HPDE6-E6E7 (cell line): ENCODE measurements around the gene CLDND1.

Experiments
- DNase-seq: peaks from one replicate; pipeline ENCODE4 v3.0.0; 2011; ENCODE audit warnings: missing footprints; ENCODE audit errors: extremely low spot score

The CLDND1 gene

GRCh38 chr3:98551754-98552153 lies 29.1 kb upstream of the CLDND1 start:
- DNase-seq, result no peak

- no peak for DNase-seq
Observed at GRCh38 chr3:98551236-98551635, 28.5 kb upstream of the CLDND1 start.

GRCh38 chr3:98550833-98551232 lies 28.1 kb upstream of the CLDND1 start:
- no peak for DNase-seq

- no peak for DNase-seq
Observed at GRCh38 chr3:98548544-98548943, 25.8 kb upstream of the CLDND1 start.

- no peak for DNase-seq
Observed at GRCh38 chr3:98545940-98546339, 23.2 kb upstream of the CLDND1 start.

GRCh38 chr3:98542623-98543022 lies 19.9 kb upstream of the CLDND1 start:
- no peak for DNase-seq

GRCh38 chr3:98541695-98542094 lies 19.0 kb upstream of the CLDND1 start:
- no peak for DNase-seq

- no peak for DNase-seq
Observed at GRCh38 chr3:98540346-98540745, 17.6 kb upstream of the CLDND1 start.

GRCh38 chr3:98536456-98537017 lies 13.8 kb upstream of the CLDND1 start:
- no peak for DNase-seq

GRCh38 chr3:98534734-98535133 lies 12.0 kb upstream of the CLDND1 start:
- no peak for DNase-seq

GRCh38 chr3:98534168-98534567 lies 11.5 kb upstream of the CLDND1 start:
- DNase-seq, result no peak

- no peak for DNase-seq
Observed at GRCh38 chr3:98532709-98533571, 10.2 kb upstream of the CLDND1 start.

- DNase-seq, result no peak
Observed at GRCh38 chr3:98532275-98532637, 9.6 kb upstream of the CLDND1 start.

- no peak for DNase-seq
Observed at GRCh38 chr3:98531622-98532274, 9.0 kb upstream of the CLDND1 start, which contains the start of gene GPR15. Gene GPR15 (plus strand): TSS chr3:98531978. CDS start chr3:98532034, 56 bp downstream.

GRCh38 chr3:98530676-98531075 lies 8.0 kb upstream of the CLDND1 start:
- no peak for DNase-seq

- no peak for DNase-seq
Observed at GRCh38 chr3:98529856-98530459, 7.3 kb upstream of the CLDND1 start.

GRCh38 chr3:98528474-98529346 lies 6.0 kb upstream of the CLDND1 start:
- no peak for DNase-seq

- no peak for DNase-seq
Observed at GRCh38 chr3:98525494-98525893, 2.8 kb upstream of the CLDND1 start.

- peak; percentile 68 for DNase-seq
Observed at GRCh38 chr3:98521897-98522543, 682 bp downstream of the CLDND1 start.

GRCh38 chr3:98519351-98519750 lies 3.4 kb downstream of the CLDND1 start:
- no peak for DNase-seq

- DNase-seq, result no peak
Observed at GRCh38 chr3:98518816-98519215, 3.9 kb downstream of the CLDND1 start.
